Ovary (tissue), 3 donors: Measurements from ENCODE around the gene PRKG1.

ENCODE experiments used
- POLR2A ChIP-seq: fragments of 450-650 bp; IDR thresholded peaks from one replicate; pipeline ENCODE4 v1.6.1; 2017; ENCODE audit warnings: antibody characterized with exemption, mild to moderate bottlenecking, moderate library complexity
- TF ChIP-seq, protein P1 (sequence below), 3 donors: fragments of 450-650 bp in 2 of 3; fragments of 200-600 bp in 1 of 3; IDR thresholded peaks; one replicate each; pipeline versions ENCODE4 v1.5.1 to v1.8.0; 2016 to 2022; ENCODE audit warnings: antibody characterized with exemption in 3 of 3, mild to moderate bottlenecking in 1 of 3
- donor health status: DM: no; HTN: no; CAD: no.

GRCh38 chr10:52346394-52347326 is 1272.4 kb downstream of the PRKG1 start:
- TF ChIP-seq, protein P1, sequence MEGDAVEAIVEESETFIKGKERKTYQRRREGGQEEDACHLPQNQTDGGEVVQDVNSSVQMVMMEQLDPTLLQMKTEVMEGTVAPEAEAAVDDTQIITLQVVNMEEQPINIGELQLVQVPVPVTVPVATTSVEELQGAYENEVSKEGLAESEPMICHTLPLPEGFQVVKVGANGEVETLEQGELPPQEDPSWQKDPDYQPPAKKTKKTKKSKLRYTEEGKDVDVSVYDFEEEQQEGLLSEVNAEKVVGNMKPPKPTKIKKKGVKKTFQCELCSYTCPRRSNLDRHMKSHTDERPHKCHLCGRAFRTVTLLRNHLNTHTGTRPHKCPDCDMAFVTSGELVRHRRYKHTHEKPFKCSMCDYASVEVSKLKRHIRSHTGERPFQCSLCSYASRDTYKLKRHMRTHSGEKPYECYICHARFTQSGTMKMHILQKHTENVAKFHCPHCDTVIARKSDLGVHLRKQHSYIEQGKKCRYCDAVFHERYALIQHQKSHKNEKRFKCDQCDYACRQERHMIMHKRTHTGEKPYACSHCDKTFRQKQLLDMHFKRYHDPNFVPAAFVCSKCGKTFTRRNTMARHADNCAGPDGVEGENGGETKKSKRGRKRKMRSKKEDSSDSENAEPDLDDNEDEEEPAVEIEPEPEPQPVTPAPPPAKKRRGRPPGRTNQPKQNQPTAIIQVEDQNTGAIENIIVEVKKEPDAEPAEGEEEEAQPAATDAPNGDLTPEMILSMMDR (IDR thresholded peaks at IDR 0.05) = no peak
- TF ChIP-seq POLR2A = no peak
